Sigmoid colon (tissue), 4 donors: ENCODE measurements around the gene ASPSCR1.

Experiments
- CTCF ChIP-seq, 4 experiments: fragments of 450-650 bp in 3 of 4; fragments of 200-600 bp in 1 of 4; IDR thresholded peaks; one replicate each; pipeline ENCODE4 v1.5.1; 2016 to 2019; ENCODE audit warnings: antibody characterized with exemption in 4 of 4, mild to moderate bottlenecking in 3 of 4, moderate library complexity in 2 of 4
- EP300 ChIP-seq, 4 donors: sonication (generic); formaldehyde crosslinking; IDR thresholded peaks; one replicate each; pipeline ENCODE4 v1.6.1; 2017; ENCODE audit warnings: antibody characterized with exemption in 4 of 4
- POLR2A ChIP-seq, 2 donors: fragments of 450-650 bp; IDR thresholded peaks; one replicate each; pipeline ENCODE4 v1.6.1; 2016; ENCODE audit warnings: antibody characterized with exemption in 2 of 2, mild to moderate bottlenecking in 2 of 2, moderate library complexity in 2 of 2

DNA sequence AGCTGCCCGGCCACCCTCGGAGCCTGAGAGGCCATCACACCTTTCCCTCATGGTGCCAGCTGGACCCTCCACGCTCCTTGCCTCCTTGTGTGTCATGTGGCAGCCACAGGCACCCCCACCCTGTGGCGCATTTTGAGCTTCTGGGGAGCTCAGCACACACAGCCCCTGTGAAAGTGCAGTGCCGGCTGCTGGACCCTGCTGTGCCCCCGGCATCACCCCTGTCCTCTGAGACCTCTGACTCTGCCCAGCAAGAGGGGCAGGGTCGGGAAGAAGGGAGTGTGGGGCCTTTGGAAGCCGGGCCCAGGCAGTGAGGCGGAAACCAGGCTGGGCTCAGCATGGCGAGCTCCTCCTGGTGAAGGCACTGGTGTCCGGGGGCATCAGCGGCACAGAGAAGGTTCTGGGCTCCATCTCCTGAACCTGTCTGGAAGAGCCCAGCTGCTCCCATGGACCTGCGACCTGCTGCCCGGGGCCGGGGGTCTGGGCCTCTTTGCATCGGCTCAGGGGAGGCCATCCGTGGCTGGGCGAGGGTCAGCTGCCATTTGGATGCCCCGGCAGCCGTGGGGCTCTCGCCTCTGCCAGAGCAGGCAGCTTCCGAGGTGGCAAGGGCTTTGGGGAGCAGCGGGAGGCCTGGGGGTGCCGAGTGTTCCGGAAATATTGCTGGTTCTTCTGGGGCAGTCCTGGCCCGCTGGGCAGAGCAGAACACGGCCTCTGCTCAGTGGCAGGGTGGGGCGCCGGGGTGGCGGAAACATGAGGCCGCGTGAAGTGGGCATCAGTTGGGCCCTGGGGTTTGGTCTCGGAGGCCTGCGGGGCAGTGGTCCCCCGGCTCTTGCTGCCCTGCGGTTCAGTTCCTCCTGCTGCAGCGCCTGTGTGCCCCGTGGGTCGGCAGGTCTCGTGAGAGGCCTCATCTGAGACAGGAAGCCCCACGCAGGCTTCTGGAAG lies 27.4 kb downstream of the ASPSCR1 start:
- no peak for TF ChIP-seq CTCF (IDR thresholded peaks at IDR 0.05)
- no peak for TF ChIP-seq POLR2A (IDR thresholded peaks at IDR 0.05)
- TF ChIP-seq EP300 (IDR thresholded peaks at IDR 0.05): no peak
